Activated T-cell treated with anti-CD3 and anti-CD28 coated beads, Interleukin-2, amount 50 U/mL, for 4 hours (primary cell): ENCODE results near the gene POLR2I. TPM values are rescaled to one million over a fixed set of nuclear protein-coding genes. Genes with fewer than 3 reads are reported as not detected.

Experiments used
- ATAC-seq, 2 donors: fragments of 200-7000 bp; cut with Tn5 transposase; one replicate each; pipeline ENCODE4 v1.10.0; 2021
- DNase-seq: peaks from one replicate; pipeline ENCODE4 v3.0.0-alpha.2; 2020
- H3K27me3 Mint-ChIP-seq: one replicate; pipeline ENCODE4 v1.8.0; 2021; ENCODE audit warnings: low read depth, mixed read lengths
- H3K36me3 Mint-ChIP-seq: one replicate; pipeline ENCODE4 v1.8.0; 2022; ENCODE audit warnings: mixed read lengths; ENCODE audit not compliant: insufficient read depth
- H3K4me1 Mint-ChIP-seq: one replicate; pipeline ENCODE4 v1.8.0; 2021; ENCODE audit warnings: low read depth, mixed read lengths
- H3K4me3 Mint-ChIP-seq: one replicate; pipeline ENCODE4 v1.8.0; 2021; ENCODE audit warnings: mild to moderate bottlenecking, moderate library complexity, mixed read lengths
- H3K9me3 Mint-ChIP-seq: one replicate; pipeline ENCODE4 v1.8.0; 2021; ENCODE audit warnings: mixed read lengths
- total RNA-seq, 3 donors: library from RNA; stranded (reverse); gene quantifications; one replicate each; pipeline ENCODE4 v1.2.1, GENCODE V29; 2021

The POLR2I gene
- total RNA-seq: 100 to 1,000 TPM; 139 to 165 (median 159) TPM

GRCh38 chr19:36114721-36115452 lies at the start of gene POLR2I:
POLR2I (minus strand) TSS chr19:36114875; CDS start chr19:36114856, 19 bp downstream.
- DNase-seq (peak; percentile 98), ATAC-seq (peak; percentile 89 to 90)
- Mint-ChIP-seq H3K27me3 (no peaks in the 10 kb centered on the region), H3K9me3 (no peaks in the 10 kb centered on the region), H3K4me1 (peaks cover 26% of the 10 kb centered on the region), H3K36me3 (peaks cover 19% of the 10 kb centered on the region), H3K4me3 (peak within 1 kb of the TSS; percentile 98)

- ATAC-seq (no peak), DNase-seq (no peak)
- no peaks in the 10 kb centered on the region for H3K9me3 Mint-ChIP-seq
- H3K36me3 Mint-ChIP-seq: no peaks in the 10 kb centered on the region
- no peaks in the 10 kb centered on the region for H3K27me3 Mint-ChIP-seq
- no peak overlapping the region for H3K4me3 Mint-ChIP-seq
- no peaks in the 10 kb centered on the region for H3K4me1 Mint-ChIP-seq
These were observed 49.1 kb upstream of the POLR2I start for GRCh38 chr19:36163813-36164212.

- no peak for ATAC-seq
- no peaks in the 10 kb centered on the region for H3K4me1 Mint-ChIP-seq
- peaks cover 1% of the 10 kb centered on the region for H3K36me3 Mint-ChIP-seq
- no peaks in the 10 kb centered on the region for H3K27me3 Mint-ChIP-seq
- no peak for DNase-seq
- no peak overlapping the region for H3K4me3 Mint-ChIP-seq
- H3K9me3 Mint-ChIP-seq: no peaks in the 10 kb centered on the region
These were observed 46.3 kb upstream of the POLR2I start for GRCh38 chr19:36160821-36161596.

- Mint-ChIP-seq H3K36me3 (peaks cover 22% of the 10 kb centered on the region), H3K27me3 (no peaks in the 10 kb centered on the region), H3K4me3 (no peak overlapping the region), H3K4me1 (no peaks in the 10 kb centered on the region), H3K9me3 (no peaks in the 10 kb centered on the region)
- ATAC-seq (no peak), DNase-seq (no peak)
These were observed 38.5 kb upstream of the POLR2I start for GRCh38 chr19:36153126-36153525.

GRCh38 chr19:36152352-36153091 lies 37.8 kb upstream of the POLR2I start, which contains the start of gene COX7A1:
COX7A1 (minus strand) TSS chr19:36152447; CDS start chr19:36152407, 40 bp downstream.
- DNase-seq: no peak

GRCh38 chr19:36152019-36152351 lies 37.3 kb upstream of the POLR2I start:
- no peak for DNase-seq
- no peak for ATAC-seq

More at GRCh38 chr19:36152352-36153091, 37.8 kb upstream of the POLR2I start, which contains the start of gene COX7A1:
- Mint-ChIP-seq H3K27me3 (no peaks in the 10 kb centered on the region), H3K4me1 (no peaks in the 10 kb centered on the region), H3K36me3 (peaks cover 22% of the 10 kb centered on the region), H3K4me3 (no peak within 1 kb of the TSS), H3K9me3 (no peaks in the 10 kb centered on the region)
- no peak for ATAC-seq

GRCh38 chr19:36151144-36152018 lies 36.7 kb upstream of the POLR2I start:
- DNase-seq: no peak
- no peaks in the 10 kb centered on the region for H3K27me3 Mint-ChIP-seq
- no peaks in the 10 kb centered on the region for H3K4me1 Mint-ChIP-seq
- no peak overlapping the region for H3K4me3 Mint-ChIP-seq
- ATAC-seq: no peak
- H3K36me3 Mint-ChIP-seq: peaks cover 27% of the 10 kb centered on the region
- H3K9me3 Mint-ChIP-seq: no peaks in the 10 kb centered on the region

More at GRCh38 chr19:36152019-36152351, 37.3 kb upstream of the POLR2I start:
- no peaks in the 10 kb centered on the region for H3K27me3 Mint-ChIP-seq
- H3K36me3 Mint-ChIP-seq: peaks cover 23% of the 10 kb centered on the region
- H3K4me3 Mint-ChIP-seq: no peak overlapping the region
- no peaks in the 10 kb centered on the region for H3K9me3 Mint-ChIP-seq
- H3K4me1 Mint-ChIP-seq: no peaks in the 10 kb centered on the region

GRCh38 chr19:36150586-36150985 lies 35.9 kb upstream of the POLR2I start:
- H3K9me3 Mint-ChIP-seq: no peaks in the 10 kb centered on the region
- no peak overlapping the region for H3K4me3 Mint-ChIP-seq
- ATAC-seq: no peak
- no peak for DNase-seq
- H3K4me1 Mint-ChIP-seq: no peaks in the 10 kb centered on the region
- no peaks in the 10 kb centered on the region for H3K27me3 Mint-ChIP-seq
- H3K36me3 Mint-ChIP-seq: peaks cover 31% of the 10 kb centered on the region

GRCh38 chr19:36149673-36150406 lies 35.2 kb upstream of the POLR2I start:
- ATAC-seq: no peak

GRCh38 chr19:36144624-36145023 lies 29.9 kb upstream of the POLR2I start:
- H3K36me3 Mint-ChIP-seq: peaks cover 39% of the 10 kb centered on the region
- DNase-seq (no peak), ATAC-seq (no peak)
- peaks cover 12% of the 10 kb centered on the region for H3K4me1 Mint-ChIP-seq
- H3K27me3 Mint-ChIP-seq: no peaks in the 10 kb centered on the region
- H3K4me3 Mint-ChIP-seq: no peak overlapping the region
- H3K9me3 Mint-ChIP-seq: no peaks in the 10 kb centered on the region

More at GRCh38 chr19:36149673-36150406, 35.2 kb upstream of the POLR2I start:
- H3K4me3 Mint-ChIP-seq: no peak overlapping the region
- no peaks in the 10 kb centered on the region for H3K4me1 Mint-ChIP-seq
- H3K9me3 Mint-ChIP-seq: no peaks in the 10 kb centered on the region
- no peak for DNase-seq
- no peaks in the 10 kb centered on the region for H3K27me3 Mint-ChIP-seq
- H3K36me3 Mint-ChIP-seq: peaks cover 34% of the 10 kb centered on the region

GRCh38 chr19:36142496-36142895 lies 27.8 kb upstream of the POLR2I start:
- Mint-ChIP-seq H3K4me3 (no peak overlapping the region), H3K4me1 (peaks cover 15% of the 10 kb centered on the region), H3K27me3 (no peaks in the 10 kb centered on the region), H3K9me3 (no peaks in the 10 kb centered on the region), H3K36me3 (peaks cover 32% of the 10 kb centered on the region)
- ATAC-seq (no peak), DNase-seq (no peak)

GRCh38 chr19:36142046-36142445 lies 27.4 kb upstream of the POLR2I start:
- H3K27me3 Mint-ChIP-seq: no peaks in the 10 kb centered on the region
- H3K4me3 Mint-ChIP-seq: peak overlapping the region; percentile 97
- ATAC-seq (no peak), DNase-seq (no peak)
- peaks cover 30% of the 10 kb centered on the region for H3K36me3 Mint-ChIP-seq
- H3K9me3 Mint-ChIP-seq: no peaks in the 10 kb centered on the region
- H3K4me1 Mint-ChIP-seq: peaks cover 16% of the 10 kb centered on the region
